Measurements from ENCODE around the gene TTC13.

DNA sequence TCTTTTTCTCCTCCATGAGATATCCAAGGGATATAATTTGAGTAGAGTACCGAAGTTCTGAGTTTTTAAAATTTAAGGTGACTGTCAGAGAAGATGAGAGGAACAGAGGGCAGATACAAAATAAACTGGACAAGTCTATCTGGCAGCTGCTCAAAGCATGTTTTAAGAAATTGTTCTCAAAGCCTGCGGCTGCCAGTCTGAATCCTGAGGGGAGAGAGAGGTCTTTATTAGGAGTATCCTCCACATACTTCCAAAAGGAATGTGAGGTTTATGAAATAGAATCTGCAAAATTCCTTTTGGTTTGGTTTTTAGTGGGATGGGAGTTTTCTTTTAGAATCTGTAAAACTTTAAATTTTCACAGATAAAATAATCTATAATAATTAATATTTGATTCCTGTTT, 41.3 kb downstream of the TTC13 start:
- TF ChIP-seq, protein P1, sequence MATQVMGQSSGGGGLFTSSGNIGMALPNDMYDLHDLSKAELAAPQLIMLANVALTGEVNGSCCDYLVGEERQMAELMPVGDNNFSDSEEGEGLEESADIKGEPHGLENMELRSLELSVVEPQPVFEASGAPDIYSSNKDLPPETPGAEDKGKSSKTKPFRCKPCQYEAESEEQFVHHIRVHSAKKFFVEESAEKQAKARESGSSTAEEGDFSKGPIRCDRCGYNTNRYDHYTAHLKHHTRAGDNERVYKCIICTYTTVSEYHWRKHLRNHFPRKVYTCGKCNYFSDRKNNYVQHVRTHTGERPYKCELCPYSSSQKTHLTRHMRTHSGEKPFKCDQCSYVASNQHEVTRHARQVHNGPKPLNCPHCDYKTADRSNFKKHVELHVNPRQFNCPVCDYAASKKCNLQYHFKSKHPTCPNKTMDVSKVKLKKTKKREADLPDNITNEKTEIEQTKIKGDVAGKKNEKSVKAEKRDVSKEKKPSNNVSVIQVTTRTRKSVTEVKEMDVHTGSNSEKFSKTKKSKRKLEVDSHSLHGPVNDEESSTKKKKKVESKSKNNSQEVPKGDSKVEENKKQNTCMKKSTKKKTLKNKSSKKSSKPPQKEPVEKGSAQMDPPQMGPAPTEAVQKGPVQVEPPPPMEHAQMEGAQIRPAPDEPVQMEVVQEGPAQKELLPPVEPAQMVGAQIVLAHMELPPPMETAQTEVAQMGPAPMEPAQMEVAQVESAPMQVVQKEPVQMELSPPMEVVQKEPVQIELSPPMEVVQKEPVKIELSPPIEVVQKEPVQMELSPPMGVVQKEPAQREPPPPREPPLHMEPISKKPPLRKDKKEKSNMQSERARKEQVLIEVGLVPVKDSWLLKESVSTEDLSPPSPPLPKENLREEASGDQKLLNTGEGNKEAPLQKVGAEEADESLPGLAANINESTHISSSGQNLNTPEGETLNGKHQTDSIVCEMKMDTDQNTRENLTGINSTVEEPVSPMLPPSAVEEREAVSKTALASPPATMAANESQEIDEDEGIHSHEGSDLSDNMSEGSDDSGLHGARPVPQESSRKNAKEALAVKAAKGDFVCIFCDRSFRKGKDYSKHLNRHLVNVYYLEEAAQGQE (IDR thresholded peaks at IDR 0.05; ENCODE audit: low read depth) = no peak
- TF ChIP-seq TCF7L2 (IDR thresholded peaks at IDR 0.05; ENCODE audit: borderline replicate concordance, extremely low read depth, insufficient read depth, insufficient read length) (no peak), CTCF (IDR thresholded peaks at IDR 0.05 in 2 of 3, conservative IDR thresholded peaks at IDR 0.05 in 1 of 3; ENCODE audit: borderline replicate concordance in 1 of 3, insufficient read depth in 1 of 3, low read depth in 2 of 3, low read length in 2 of 3) (no peak), POLR2A (IDR thresholded peaks at IDR 0.05; ENCODE audit: borderline replicate concordance, extremely low read depth, insufficient read depth, insufficient read length) (no peak), CEBPB (IDR thresholded peaks at IDR 0.05; ENCODE audit: low read depth) (no peak), EZH2 (IDR thresholded peaks at IDR 0.05) (no peak), MAX (IDR thresholded peaks at IDR 0.05) (no peak), EZH2phosphoT487 (IDR thresholded peaks at IDR 0.05; ENCODE audit: borderline replicate concordance) (no peak), RAD21 (IDR thresholded peaks at IDR 0.05; ENCODE audit: low read depth) (no peak), ZNF274 (IDR thresholded peaks at IDR 0.05; ENCODE audit: low read depth, low read length) (no peak)
